Glutamatergic neuron (in vitro differentiated cells): Measurements from ENCODE around the gene SLCO3A1. TPM values are rescaled to one million over a fixed set of nuclear protein-coding genes. Genes with fewer than 3 reads are reported as not detected.

Source experiments
- DNase-seq: peaks from one replicate; pipeline ENCODE4 v3.0.0; 2022
- H3K27ac Mint-ChIP-seq: one replicate; pipeline ENCODE4 v1.8.0; 2020; ENCODE audit warnings: mild to moderate bottlenecking, mixed read lengths, inconsistent platforms; ENCODE audit not compliant: unreplicated experiment
- H3K27me3 Mint-ChIP-seq: one replicate; pipeline ENCODE4 v1.8.0; 2020; ENCODE audit warnings: mild to moderate bottlenecking, moderate library complexity, mixed read lengths, inconsistent platforms; ENCODE audit not compliant: unreplicated experiment
- H3K36me3 Mint-ChIP-seq: one replicate; pipeline ENCODE4 v1.8.0; 2020; ENCODE audit warnings: mild to moderate bottlenecking, mixed read lengths, inconsistent platforms; ENCODE audit not compliant: unreplicated experiment
- H3K4me1 Mint-ChIP-seq: one replicate; pipeline ENCODE4 v1.8.0; 2020; ENCODE audit warnings: mild to moderate bottlenecking, low read depth, mixed read lengths, inconsistent platforms; ENCODE audit not compliant: unreplicated experiment
- H3K4me3 Mint-ChIP-seq: one replicate; pipeline ENCODE4 v1.8.0; 2020; ENCODE audit warnings: mild to moderate bottlenecking, mixed read lengths, inconsistent platforms; ENCODE audit not compliant: unreplicated experiment
- H3K9me3 Mint-ChIP-seq: one replicate; pipeline ENCODE4 v1.8.0; 2020; ENCODE audit warnings: mild to moderate bottlenecking, moderate library complexity, mixed read lengths, inconsistent platforms; ENCODE audit not compliant: unreplicated experiment
- CTCF ChIP-seq: fragments of 200-600 bp; sonication (generic); IDR thresholded peaks from one replicate; pipeline ENCODE4 v1.5.0; 2021; ENCODE audit not compliant: partially characterized antibody, unreplicated experiment
- total RNA-seq: library from RNA; stranded (reverse); fragmentation: NEBNext Ultra II Directional; extraction: Animal tissue kit (Norgen Biotek cat#: 25700); gene quantifications from one replicate; pipeline ENCODE4 v1.2.1, GENCODE V29; 2021; ENCODE audit not compliant: unreplicated experiment

Gene SLCO3A1
- total RNA-seq, 1 donor from 2014 or later = 27.9 TPM

GRCh38 chr15:92037491-92037890 lies 184.0 kb downstream of the SLCO3A1 start:
- H3K36me3 Mint-ChIP-seq = peaks cover 8% of the 10 kb centered on the region
- H3K27ac Mint-ChIP-seq = no peak overlapping the region
- H3K27me3 Mint-ChIP-seq = no peaks in the 10 kb centered on the region
- H3K4me1 Mint-ChIP-seq = peaks cover 8% of the 10 kb centered on the region
- no peak overlapping the region for H3K4me3 Mint-ChIP-seq
- peaks cover 3% of the 10 kb centered on the region for H3K9me3 Mint-ChIP-seq
- TF ChIP-seq CTCF = no peak
- DNase-seq = no peak

GRCh38 chr15:92040350-92040749 lies 186.8 kb downstream of the SLCO3A1 start:
- Mint-ChIP-seq H3K36me3 (peaks cover 13% of the 10 kb centered on the region), H3K4me1 (no peaks in the 10 kb centered on the region), H3K27me3 (no peaks in the 10 kb centered on the region), H3K27ac (no peak overlapping the region), H3K9me3 (no peaks in the 10 kb centered on the region), H3K4me3 (no peak overlapping the region)
- no peak for DNase-seq
- no peak for TF ChIP-seq CTCF

- H3K9me3 Mint-ChIP-seq = no peaks in the 10 kb centered on the region
- no peak overlapping the region for H3K4me3 Mint-ChIP-seq
- no peak for DNase-seq
- H3K27me3 Mint-ChIP-seq = no peaks in the 10 kb centered on the region
- peaks cover 13% of the 10 kb centered on the region for H3K36me3 Mint-ChIP-seq
- no peak for TF ChIP-seq CTCF
- no peaks in the 10 kb centered on the region for H3K4me1 Mint-ChIP-seq
- no peak overlapping the region for H3K27ac Mint-ChIP-seq
Measured at GRCh38 chr15:92041371-92041770, 187.9 kb downstream of the SLCO3A1 start.

- H3K9me3 Mint-ChIP-seq = no peaks in the 10 kb centered on the region
- no peak for DNase-seq
- H3K27ac Mint-ChIP-seq = no peak overlapping the region
- H3K27me3 Mint-ChIP-seq = no peaks in the 10 kb centered on the region
- H3K4me1 Mint-ChIP-seq = peaks cover 2% of the 10 kb centered on the region
- H3K4me3 Mint-ChIP-seq = no peak overlapping the region
- no peak for TF ChIP-seq CTCF
- peaks cover 13% of the 10 kb centered on the region for H3K36me3 Mint-ChIP-seq
Measured at GRCh38 chr15:92043283-92043682, 189.8 kb downstream of the SLCO3A1 start.

GRCh38 chr15:92044203-92044909 lies 190.8 kb downstream of the SLCO3A1 start:
- Mint-ChIP-seq H3K4me1 (peaks cover 2% of the 10 kb centered on the region), H3K4me3 (no peak overlapping the region), H3K27me3 (no peaks in the 10 kb centered on the region), H3K9me3 (peaks cover 2% of the 10 kb centered on the region), H3K27ac (no peak overlapping the region), H3K36me3 (peaks cover 5% of the 10 kb centered on the region)
- no peak for TF ChIP-seq CTCF
- DNase-seq = no peak
